Memory B cell (primary cell): ENCODE measurements around the gene RBFOX1.

Source experiments
- ATAC-seq: fragments of 150-1000 bp; cut with Tn5 transposase; 2 replicates; pipeline ENCODE4 v1.10.0; 2021; ENCODE audit warnings: low read depth, mild to moderate bottlenecking, moderate library complexity
- DNase-seq, 2 donors: peaks; one replicate each; pipeline ENCODE4 v3.0.0; 2022; ENCODE audit warnings: low spot score in 2 of 2
- H3K27ac Mint-ChIP-seq: one replicate; pipeline ENCODE4 v1.8.0; 2022; ENCODE audit warnings: mild to moderate bottlenecking, moderate library complexity, mixed read lengths
- H3K27me3 Mint-ChIP-seq: one replicate; pipeline ENCODE4 v1.8.0; 2022; ENCODE audit warnings: mixed read lengths
- H3K36me3 Mint-ChIP-seq: one replicate; pipeline ENCODE4 v1.8.0; 2022; ENCODE audit warnings: mild to moderate bottlenecking, mixed read lengths
- H3K4me1 Mint-ChIP-seq: one replicate; pipeline ENCODE4 v1.8.0; 2022; ENCODE audit warnings: mixed read lengths
- H3K4me3 Mint-ChIP-seq: one replicate; pipeline ENCODE4 v1.8.0; 2022; ENCODE audit warnings: mild to moderate bottlenecking, moderate library complexity, mixed read lengths
- H3K9me3 Mint-ChIP-seq: one replicate; pipeline ENCODE4 v1.8.0; 2022; ENCODE audit warnings: mixed read lengths

The RBFOX1 gene

DNA sequence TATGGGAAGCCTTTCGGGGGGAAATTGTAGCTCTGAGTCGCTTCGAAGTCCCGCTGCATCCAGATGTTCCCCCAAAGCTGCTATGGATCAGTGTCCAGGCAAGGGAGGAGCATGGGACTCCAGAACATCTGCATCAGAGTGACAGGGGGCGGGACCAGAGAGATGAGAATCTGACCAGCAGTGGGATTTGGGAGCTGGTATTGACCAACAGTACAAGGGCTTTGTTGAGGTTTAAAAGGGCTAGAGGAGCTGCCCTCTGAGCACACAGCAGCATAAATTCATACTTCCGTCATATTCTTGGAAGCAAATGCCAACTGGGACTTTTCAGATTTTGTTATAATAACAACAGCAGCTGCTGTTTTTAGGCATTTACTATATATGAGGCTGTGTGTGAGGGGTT is 10.6 kb downstream of the RBFOX1 start:
- Mint-ChIP-seq H3K9me3 (peaks cover 10% of the 10 kb centered on the region), H3K27me3 (no peaks in the 10 kb centered on the region), H3K4me1 (no peaks in the 10 kb centered on the region), H3K36me3 (no peaks in the 10 kb centered on the region), H3K4me3 (no peak overlapping the region), H3K27ac (no peak overlapping the region)
- DNase-seq: no peak
- no peak for ATAC-seq

GRCh38 chr16:7344830-7345780 is 12.5 kb downstream of the RBFOX1 start:
- peaks cover 12% of the 10 kb centered on the region for H3K9me3 Mint-ChIP-seq
- no peaks in the 10 kb centered on the region for H3K36me3 Mint-ChIP-seq
- no peaks in the 10 kb centered on the region for H3K4me1 Mint-ChIP-seq
- H3K27me3 Mint-ChIP-seq: no peaks in the 10 kb centered on the region
- H3K4me3 Mint-ChIP-seq: no peak overlapping the region
- H3K27ac Mint-ChIP-seq: no peak overlapping the region
- ATAC-seq: no peak
- DNase-seq: no peak

DNA sequence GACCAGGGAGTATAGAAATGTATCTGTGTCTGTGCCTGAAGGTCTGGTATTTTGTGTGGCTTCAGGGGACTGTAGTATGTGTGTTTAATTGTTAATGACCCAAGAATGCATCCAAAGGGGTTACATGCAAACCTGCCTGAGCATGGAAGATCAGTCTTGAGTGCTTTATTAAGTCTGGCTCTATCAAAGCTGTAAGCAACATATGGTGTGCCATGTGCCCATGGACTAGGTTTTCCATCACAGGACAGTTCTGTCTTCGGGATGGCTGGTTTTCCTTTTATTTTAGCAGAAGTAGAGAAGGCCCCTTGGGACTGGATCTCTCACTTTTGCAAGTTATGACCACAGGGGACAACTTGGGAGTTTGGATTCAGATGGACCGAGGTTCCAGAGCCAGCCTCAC is 18.2 kb downstream of the RBFOX1 start:
- Mint-ChIP-seq H3K27ac (no peak overlapping the region), H3K4me1 (no peaks in the 10 kb centered on the region)

GRCh38 chr16:7351610-7352510 is 19.2 kb downstream of the RBFOX1 start:
- DNase-seq (no peak), ATAC-seq (no peak)
- H3K4me3 Mint-ChIP-seq: no peak overlapping the region
- H3K27ac Mint-ChIP-seq: no peak overlapping the region
- H3K9me3 Mint-ChIP-seq: peaks cover 10% of the 10 kb centered on the region
- no peaks in the 10 kb centered on the region for H3K36me3 Mint-ChIP-seq
- H3K4me1 Mint-ChIP-seq: no peaks in the 10 kb centered on the region
- H3K27me3 Mint-ChIP-seq: no peaks in the 10 kb centered on the region

More for the DNA sequence above, 18.2 kb downstream of the RBFOX1 start:
- H3K36me3 Mint-ChIP-seq: no peaks in the 10 kb centered on the region
- H3K27me3 Mint-ChIP-seq: no peaks in the 10 kb centered on the region
- H3K9me3 Mint-ChIP-seq: peaks cover 10% of the 10 kb centered on the region
- no peak overlapping the region for H3K4me3 Mint-ChIP-seq
- ATAC-seq (no peak), DNase-seq (no peak)

- no peak for DNase-seq
- H3K4me3 Mint-ChIP-seq: no peak overlapping the region
- ATAC-seq: no peak
- no peaks in the 10 kb centered on the region for H3K36me3 Mint-ChIP-seq
- no peak overlapping the region for H3K27ac Mint-ChIP-seq
- H3K27me3 Mint-ChIP-seq: no peaks in the 10 kb centered on the region
- H3K4me1 Mint-ChIP-seq: no peaks in the 10 kb centered on the region
- peaks cover 7% of the 10 kb centered on the region for H3K9me3 Mint-ChIP-seq
Measured at GRCh38 chr16:7355758-7356157, 23.1 kb downstream of the RBFOX1 start.

DNA sequence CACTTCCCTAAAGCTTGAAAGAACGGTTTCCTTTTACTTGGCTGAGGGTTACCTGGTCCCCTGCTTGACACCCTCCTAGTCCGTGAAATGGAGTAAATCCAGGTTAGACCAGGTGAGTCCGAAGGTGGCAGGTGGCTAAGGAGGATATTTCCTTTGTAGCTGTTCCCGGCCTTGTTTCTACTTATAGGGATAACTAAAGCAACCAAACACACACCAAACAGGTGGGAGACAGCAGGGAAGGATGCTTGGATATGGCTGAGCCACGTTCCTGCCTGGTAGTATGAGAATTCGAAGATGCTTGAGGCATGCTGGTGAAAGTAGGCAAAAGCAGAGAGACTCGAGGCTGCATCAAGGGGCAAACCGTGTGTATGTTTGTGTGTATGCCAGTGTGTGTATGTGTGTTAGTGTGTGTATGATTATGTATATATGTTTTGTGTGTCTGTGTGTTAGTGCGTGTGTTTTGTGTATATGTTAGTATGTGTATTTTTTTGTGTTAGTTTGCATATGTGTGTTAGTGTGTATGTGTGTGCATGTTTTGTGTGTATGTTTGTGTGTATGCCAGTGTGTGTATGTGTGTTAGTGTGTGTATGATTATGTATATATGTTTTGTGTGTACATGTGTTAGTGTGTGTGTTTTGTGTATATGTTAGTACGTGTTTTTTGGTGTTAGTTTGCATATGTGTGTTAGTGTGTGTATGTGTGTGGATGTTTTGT is 28.9 kb downstream of the RBFOX1 start:
- DNase-seq: no peak
- no peaks in the 10 kb centered on the region for H3K36me3 Mint-ChIP-seq

GRCh38 chr16:7362231-7362630 is 29.6 kb downstream of the RBFOX1 start:
- no peaks in the 10 kb centered on the region for H3K4me1 Mint-ChIP-seq
- no peak for DNase-seq
- no peak overlapping the region for H3K27ac Mint-ChIP-seq
- H3K4me3 Mint-ChIP-seq: no peak overlapping the region
- H3K27me3 Mint-ChIP-seq: no peaks in the 10 kb centered on the region
- no peak for ATAC-seq
- H3K36me3 Mint-ChIP-seq: no peaks in the 10 kb centered on the region
- peaks cover 2% of the 10 kb centered on the region for H3K9me3 Mint-ChIP-seq

More for the DNA sequence above, 28.9 kb downstream of the RBFOX1 start:
- Mint-ChIP-seq H3K9me3 (peaks cover 2% of the 10 kb centered on the region), H3K27me3 (no peaks in the 10 kb centered on the region), H3K4me1 (no peaks in the 10 kb centered on the region), H3K4me3 (no peak overlapping the region), H3K27ac (no peak overlapping the region)
- no peak for ATAC-seq

GRCh38 chr16:7363422-7364417 is 31.1 kb downstream of the RBFOX1 start:
- no peak overlapping the region for H3K27ac Mint-ChIP-seq
- no peak overlapping the region for H3K4me3 Mint-ChIP-seq
- no peaks in the 10 kb centered on the region for H3K36me3 Mint-ChIP-seq
- no peaks in the 10 kb centered on the region for H3K4me1 Mint-ChIP-seq
- no peaks in the 10 kb centered on the region for H3K27me3 Mint-ChIP-seq
- ATAC-seq (no peak), DNase-seq (no peak)
- H3K9me3 Mint-ChIP-seq: peaks cover 2% of the 10 kb centered on the region

GRCh38 chr16:7366041-7366440 is 33.4 kb downstream of the RBFOX1 start:
- peaks cover 3% of the 10 kb centered on the region for H3K9me3 Mint-ChIP-seq
- no peaks in the 10 kb centered on the region for H3K36me3 Mint-ChIP-seq
- H3K27me3 Mint-ChIP-seq: no peaks in the 10 kb centered on the region
- ATAC-seq (no peak), DNase-seq (no peak)
- no peak overlapping the region for H3K4me3 Mint-ChIP-seq
- H3K27ac Mint-ChIP-seq: no peak overlapping the region
- no peaks in the 10 kb centered on the region for H3K4me1 Mint-ChIP-seq

DNA sequence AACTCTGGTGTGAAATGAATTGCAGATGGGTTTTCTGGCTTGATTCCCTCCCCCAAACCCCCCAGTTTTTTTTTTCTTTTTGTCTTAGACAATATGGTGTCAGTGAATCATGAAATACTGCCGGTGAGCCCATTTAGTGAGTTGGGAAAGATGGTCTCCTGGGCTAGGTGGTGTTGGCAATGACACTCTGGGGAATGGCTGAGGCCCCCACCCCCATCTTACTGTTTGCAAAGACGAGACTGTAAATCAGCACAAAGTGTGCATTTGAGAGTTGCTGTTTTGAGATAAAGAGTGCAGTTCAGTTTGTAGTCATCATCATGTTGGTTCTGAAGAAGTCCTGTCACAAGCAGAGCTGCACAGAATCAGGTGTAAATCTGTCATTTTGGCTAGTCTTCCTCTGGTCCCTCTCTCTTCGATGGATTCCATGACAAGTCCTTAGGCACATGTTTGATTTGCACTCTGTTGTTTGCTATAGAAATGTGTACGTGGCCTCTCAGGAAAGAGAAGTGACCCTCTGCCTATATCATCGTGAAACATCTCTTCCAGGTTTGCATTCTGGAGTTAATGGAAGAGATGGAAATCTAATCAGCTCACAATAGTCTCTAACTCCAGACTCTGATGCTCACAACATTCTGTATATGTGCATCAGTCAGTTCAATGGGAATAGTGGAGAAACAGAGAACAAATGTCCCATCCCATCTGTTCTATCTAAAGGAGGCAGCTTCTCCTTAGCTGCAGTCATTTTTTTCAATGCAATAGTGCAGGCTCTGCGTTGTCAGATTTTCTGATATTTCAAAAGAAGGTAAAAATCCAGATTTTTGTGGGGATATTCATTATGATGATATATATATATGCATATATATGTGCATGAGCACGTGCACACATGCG is 34.6 kb downstream of the RBFOX1 start:
- Mint-ChIP-seq H3K4me1 (no peaks in the 10 kb centered on the region), H3K9me3 (peaks cover 3% of the 10 kb centered on the region), H3K27ac (no peak overlapping the region), H3K4me3 (no peak overlapping the region), H3K36me3 (no peaks in the 10 kb centered on the region), H3K27me3 (no peaks in the 10 kb centered on the region)
- ATAC-seq: no peak
- DNase-seq: no peak

DNA sequence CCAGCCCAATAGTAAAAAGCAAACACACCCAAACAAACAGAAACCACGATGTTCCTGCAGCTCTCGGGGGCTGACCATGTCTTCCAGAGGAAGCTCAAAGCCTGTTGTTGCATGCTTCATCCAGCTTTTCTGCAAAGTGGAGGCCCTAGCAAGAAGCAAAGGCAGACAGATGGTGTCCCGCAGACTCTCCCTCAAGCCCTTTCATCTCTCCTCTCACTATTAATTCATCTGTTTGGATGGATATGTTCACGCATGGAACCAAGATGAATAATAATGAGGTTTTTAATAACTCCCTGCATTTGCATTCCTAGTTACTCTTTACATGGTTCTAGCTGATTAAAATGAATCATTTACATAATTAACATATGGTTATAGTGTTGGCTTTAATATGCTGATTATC is 36.6 kb downstream of the RBFOX1 start:
- Mint-ChIP-seq H3K4me1 (no peaks in the 10 kb centered on the region), H3K4me3 (no peak overlapping the region), H3K36me3 (no peaks in the 10 kb centered on the region), H3K9me3 (peaks cover 5% of the 10 kb centered on the region), H3K27me3 (no peaks in the 10 kb centered on the region), H3K27ac (no peak overlapping the region)
- ATAC-seq (no peak), DNase-seq (no peak)

DNA sequence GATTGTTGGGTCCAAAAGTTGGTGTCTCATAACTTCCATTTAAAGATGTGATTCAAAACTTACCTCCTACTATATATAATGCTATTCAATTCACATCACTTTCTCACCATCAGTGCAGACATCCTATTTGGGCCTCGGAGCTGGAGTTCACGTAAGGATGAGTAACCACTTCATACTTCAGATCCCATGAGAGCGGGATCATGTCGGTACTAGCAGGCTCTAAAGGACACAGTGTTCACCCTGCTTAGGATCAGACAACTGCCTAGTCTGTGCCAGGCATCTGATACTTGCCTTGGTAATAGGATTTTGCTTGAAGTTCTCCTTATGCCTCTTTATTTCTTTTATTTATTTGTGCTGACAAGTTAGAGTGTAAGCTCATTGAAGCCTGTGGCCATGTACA is 39.5 kb downstream of the RBFOX1 start:
- H3K9me3 Mint-ChIP-seq: peaks cover 3% of the 10 kb centered on the region
- no peak overlapping the region for H3K4me3 Mint-ChIP-seq
- no peaks in the 10 kb centered on the region for H3K36me3 Mint-ChIP-seq
- no peaks in the 10 kb centered on the region for H3K27me3 Mint-ChIP-seq
- H3K4me1 Mint-ChIP-seq: no peaks in the 10 kb centered on the region
- DNase-seq (no peak), ATAC-seq (no peak)
- no peak overlapping the region for H3K27ac Mint-ChIP-seq
